ENCODE data around the gene MAP4K2.
"Not testable (repeated sequence)": the region's sequence is repeated elsewhere in the genome, so short reads cannot be mapped to it uniquely, and the experiment has no call there.

- not testable (repeated sequence) for TF ChIP-seq POLR2A, POLR2AphosphoS5 (IDR thresholded peaks at IDR 0.05)
- TF ChIP-seq, protein P1, sequence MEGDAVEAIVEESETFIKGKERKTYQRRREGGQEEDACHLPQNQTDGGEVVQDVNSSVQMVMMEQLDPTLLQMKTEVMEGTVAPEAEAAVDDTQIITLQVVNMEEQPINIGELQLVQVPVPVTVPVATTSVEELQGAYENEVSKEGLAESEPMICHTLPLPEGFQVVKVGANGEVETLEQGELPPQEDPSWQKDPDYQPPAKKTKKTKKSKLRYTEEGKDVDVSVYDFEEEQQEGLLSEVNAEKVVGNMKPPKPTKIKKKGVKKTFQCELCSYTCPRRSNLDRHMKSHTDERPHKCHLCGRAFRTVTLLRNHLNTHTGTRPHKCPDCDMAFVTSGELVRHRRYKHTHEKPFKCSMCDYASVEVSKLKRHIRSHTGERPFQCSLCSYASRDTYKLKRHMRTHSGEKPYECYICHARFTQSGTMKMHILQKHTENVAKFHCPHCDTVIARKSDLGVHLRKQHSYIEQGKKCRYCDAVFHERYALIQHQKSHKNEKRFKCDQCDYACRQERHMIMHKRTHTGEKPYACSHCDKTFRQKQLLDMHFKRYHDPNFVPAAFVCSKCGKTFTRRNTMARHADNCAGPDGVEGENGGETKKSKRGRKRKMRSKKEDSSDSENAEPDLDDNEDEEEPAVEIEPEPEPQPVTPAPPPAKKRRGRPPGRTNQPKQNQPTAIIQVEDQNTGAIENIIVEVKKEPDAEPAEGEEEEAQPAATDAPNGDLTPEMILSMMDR (IDR thresholded peaks at IDR 0.05), result not testable (repeated sequence)
Measured at GRCh38 chr11:64815433-64815832, 12.4 kb upstream of the MAP4K2 start.

Data from stomach (tissue), 4 donors.